HUES48 (cell line): ENCODE results near the gene TMEM17.
A peak's percentile ranks its signal among the peaks of the same experiment; 100 is the strongest.
"Not testable (repeated sequence)": the region's sequence is repeated elsewhere in the genome, so short reads cannot be mapped to it uniquely, and the experiment has no call there.

Source experiments
- H3K27ac ChIP-seq: one replicate; pipeline ENCODE4 v1.7.0; 2013; ENCODE audit warnings: low read depth, low read length, inconsistent platforms
- H3K27me3 ChIP-seq: 2 replicates; pipeline ENCODE4 v1.6.1; 2013; ENCODE audit warnings: mild to moderate bottlenecking, low read length; ENCODE audit not compliant: control insufficient read depth, insufficient read depth
- H3K36me3 ChIP-seq: 2 replicates; pipeline ENCODE4 v1.6.1; 2013; ENCODE audit warnings: low read length; ENCODE audit not compliant: control insufficient read depth, insufficient read depth
- H3K4me1 ChIP-seq: 2 replicates; pipeline ENCODE4 v1.6.1; 2013; ENCODE audit warnings: mild to moderate bottlenecking, low read length; ENCODE audit not compliant: control insufficient read depth, insufficient read depth
- H3K4me3 ChIP-seq: 2 replicates; pipeline ENCODE4 v1.5.1; 2013; ENCODE audit warnings: mild to moderate bottlenecking, low read depth, low read length
- H3K9ac ChIP-seq: 2 replicates; pipeline ENCODE4 v1.6.1; 2013; ENCODE audit warnings: mild to moderate bottlenecking, low read depth, low read length, moderate library complexity
- H3K9me3 ChIP-seq: 2 replicates; pipeline ENCODE4 v1.6.1; 2013; ENCODE audit warnings: low read length; ENCODE audit not compliant: control insufficient read depth, insufficient read depth

Gene TMEM17

GRCh38 chr2:62535521-62535920 is 29.5 kb upstream of the TMEM17 start:
- not testable (repeated sequence) for H3K27me3 ChIP-seq, H3K27ac ChIP-seq, H3K9ac ChIP-seq, H3K4me3 ChIP-seq, H3K36me3 ChIP-seq, H3K4me1 ChIP-seq, H3K9me3 ChIP-seq

- H3K9ac ChIP-seq, result no peak overlapping the region
- no peaks in the 10 kb centered on the region for H3K36me3 ChIP-seq
- peaks cover 26% of the 10 kb centered on the region for H3K4me1 ChIP-seq
- H3K9me3 ChIP-seq, result no peaks in the 10 kb centered on the region
- no peak overlapping the region for H3K27ac ChIP-seq
- H3K27me3 ChIP-seq, result no peaks in the 10 kb centered on the region
- no peak overlapping the region for H3K4me3 ChIP-seq
Measured at GRCh38 chr2:62531594-62531993, 25.6 kb upstream of the TMEM17 start.

- Histone ChIP-seq H3K9ac (no peak overlapping the region), H3K4me3 (no peak overlapping the region), H3K27ac (no peak overlapping the region), H3K9me3 (no peaks in the 10 kb centered on the region), H3K4me1 (peaks cover 36% of the 10 kb centered on the region), H3K27me3 (no peaks in the 10 kb centered on the region), H3K36me3 (no peaks in the 10 kb centered on the region)
Measured at GRCh38 chr2:62529758-62530157, 23.8 kb upstream of the TMEM17 start.

GRCh38 chr2:62527478-62528210 is 21.6 kb upstream of the TMEM17 start:
- Histone ChIP-seq H3K4me1 (peaks cover 36% of the 10 kb centered on the region), H3K9ac (no peak overlapping the region), H3K27ac (no peak overlapping the region), H3K27me3 (no peaks in the 10 kb centered on the region), H3K9me3 (no peaks in the 10 kb centered on the region), H3K36me3 (no peaks in the 10 kb centered on the region), H3K4me3 (no peak overlapping the region)

- H3K4me1 ChIP-seq, result peaks cover 36% of the 10 kb centered on the region
- no peak overlapping the region for H3K9ac ChIP-seq
- H3K36me3 ChIP-seq, result no peaks in the 10 kb centered on the region
- H3K27ac ChIP-seq, result peak overlapping the region; percentile 90
- no peaks in the 10 kb centered on the region for H3K27me3 ChIP-seq
- H3K4me3 ChIP-seq, result no peak overlapping the region
- peaks cover 1% of the 10 kb centered on the region; the same call in 1 of the 2 replicates for H3K9me3 ChIP-seq
Measured at GRCh38 chr2:62526531-62527381, 20.8 kb upstream of the TMEM17 start.

GRCh38 chr2:62525549-62526269 is 19.7 kb upstream of the TMEM17 start:
- peak overlapping the region; percentile 16; the same call in 1 of the 2 replicates for H3K4me3 ChIP-seq
- no peaks in the 10 kb centered on the region for H3K36me3 ChIP-seq
- peaks cover 11% of the 10 kb centered on the region for H3K9me3 ChIP-seq
- peak overlapping the region; percentile 14; the same call in 1 of the 2 replicates for H3K9ac ChIP-seq
- H3K27ac ChIP-seq, result peak overlapping the region; percentile 90
- no peaks in the 10 kb centered on the region for H3K27me3 ChIP-seq
- H3K4me1 ChIP-seq, result peaks cover 36% of the 10 kb centered on the region

- Histone ChIP-seq H3K27ac (no peak overlapping the region), H3K4me1 (peaks cover 26% of the 10 kb centered on the region), H3K27me3 (no peaks in the 10 kb centered on the region), H3K4me3 (no peak overlapping the region), H3K9ac (no peak overlapping the region), H3K36me3 (no peaks in the 10 kb centered on the region), H3K9me3 (peaks cover 11% of the 10 kb centered on the region)
Measured at GRCh38 chr2:62524293-62524941, 18.4 kb upstream of the TMEM17 start.

GRCh38 chr2:62521061-62521460 is 15.1 kb upstream of the TMEM17 start:
- H3K4me1 ChIP-seq, H3K27ac ChIP-seq, H3K36me3 ChIP-seq, H3K27me3 ChIP-seq, H3K4me3 ChIP-seq, H3K9ac ChIP-seq: not testable (repeated sequence)
- H3K9me3 ChIP-seq, result peaks cover 11% of the 10 kb centered on the region

GRCh38 chr2:62512384-62512783 is 6.4 kb upstream of the TMEM17 start:
- Histone ChIP-seq H3K4me1 (no peaks in the 10 kb centered on the region), H3K4me3 (no peak overlapping the region), H3K9ac (no peak overlapping the region), H3K36me3 (no peaks in the 10 kb centered on the region), H3K27me3 (no peaks in the 10 kb centered on the region), H3K9me3 (no peaks in the 10 kb centered on the region), H3K27ac (no peak overlapping the region)

- H3K36me3 ChIP-seq, result no peaks in the 10 kb centered on the region
Measured at GRCh38 chr2:62511636-62512035, 5.6 kb upstream of the TMEM17 start.

More at GRCh38 chr2:62511636-62512035, 5.6 kb upstream of the TMEM17 start:
- Histone ChIP-seq H3K27me3 (no peaks in the 10 kb centered on the region), H3K27ac (no peak overlapping the region), H3K9me3 (no peaks in the 10 kb centered on the region), H3K4me3 (no peak overlapping the region), H3K9ac (no peak overlapping the region), H3K4me1 (peaks cover under 1% of the 10 kb centered on the region; the same call in 1 of the 2 replicates)
